GM19035 (cell line): ENCODE measurements around the gene ORM2.
A peak's percentile ranks its signal among the peaks of the same experiment; 100 is the strongest.
"Not testable (repeated sequence)": the region's sequence is repeated elsewhere in the genome, so short reads cannot be mapped to it uniquely, and the experiment has no call there.

ENCODE experiments used
- ATAC-seq: cut with Tn5 transposase; IDR thresholded peaks from one replicate; pipeline ENCODE4 v1.9.1; 2021; ENCODE audit not compliant: unreplicated experiment

Gene ORM2

GRCh38 chr9:114329625-114330022 lies at the start of gene ORM2:
ORM2 (plus strand) TSS chr9:114329869; CDS start chr9:114329905, 36 bp downstream.
- ATAC-seq = not testable (repeated sequence)

- no peak for ATAC-seq
These were observed 48.8 kb upstream of the ORM2 start for GRCh38 chr9:114280636-114281472.

DNA sequence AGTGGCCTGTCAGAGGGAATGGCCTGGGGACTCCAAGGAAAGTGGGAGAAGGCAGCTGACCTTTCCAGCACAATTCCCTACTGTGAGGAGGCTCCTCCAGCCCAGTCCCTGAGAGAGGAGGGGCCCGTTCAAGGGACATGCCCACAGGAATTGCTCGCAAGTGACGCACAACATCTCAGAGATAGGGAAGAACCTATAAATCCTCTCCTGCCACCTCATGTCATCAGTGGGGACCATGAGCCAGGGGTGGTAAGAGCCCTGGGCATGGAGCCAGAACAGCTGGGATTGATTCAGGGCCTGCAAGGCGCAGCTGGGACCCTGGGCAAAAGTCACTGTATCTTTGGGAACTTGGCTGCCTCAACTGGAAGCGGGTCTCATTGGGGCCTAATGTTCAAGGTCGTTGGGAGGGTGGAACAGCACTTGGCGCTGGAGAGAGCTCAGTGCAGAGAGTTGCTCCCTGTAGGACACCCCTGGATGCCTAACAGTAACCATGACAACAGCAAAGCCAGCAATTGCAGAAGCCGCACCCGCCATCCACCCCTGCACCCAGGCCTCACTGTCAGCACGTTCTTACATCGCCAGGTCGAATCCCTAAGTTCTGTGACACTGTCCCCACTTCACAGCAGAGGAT lies 48.1 kb upstream of the ORM2 start:
- no peak for ATAC-seq

DNA sequence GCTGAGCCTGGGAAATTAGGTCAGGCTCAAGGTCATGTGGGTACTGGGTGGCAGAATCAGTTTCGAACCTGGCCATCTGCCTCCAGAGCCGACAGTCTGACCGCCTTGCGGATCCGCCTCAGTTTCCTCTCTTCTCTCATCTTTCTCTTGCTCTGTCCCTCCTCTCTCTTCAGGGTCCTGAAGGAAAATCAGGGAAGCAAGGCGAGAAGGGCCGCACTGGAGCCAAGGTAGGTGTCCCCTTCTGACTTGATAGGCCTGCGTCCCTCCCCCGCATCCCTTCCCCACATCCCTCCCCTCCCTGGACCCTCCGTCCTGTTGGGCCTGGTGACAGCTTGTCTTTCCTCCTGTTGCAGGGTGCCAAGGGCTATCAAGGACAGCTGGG lies 47.6 kb upstream of the ORM2 start:
- ATAC-seq = no peak

GRCh38 chr9:114282507-114282906 lies 47.2 kb upstream of the ORM2 start:
- ATAC-seq = no peak

GRCh38 chr9:114282926-114283325 lies 46.7 kb upstream of the ORM2 start:
- peak; percentile 46 for ATAC-seq

GRCh38 chr9:114283551-114284111 lies 46.0 kb upstream of the ORM2 start:
- ATAC-seq = no peak

GRCh38 chr9:114284316-114285060 lies 45.2 kb upstream of the ORM2 start:
- ATAC-seq = no peak

GRCh38 chr9:114285166-114285867 lies 44.4 kb upstream of the ORM2 start:
- ATAC-seq = no peak

DNA sequence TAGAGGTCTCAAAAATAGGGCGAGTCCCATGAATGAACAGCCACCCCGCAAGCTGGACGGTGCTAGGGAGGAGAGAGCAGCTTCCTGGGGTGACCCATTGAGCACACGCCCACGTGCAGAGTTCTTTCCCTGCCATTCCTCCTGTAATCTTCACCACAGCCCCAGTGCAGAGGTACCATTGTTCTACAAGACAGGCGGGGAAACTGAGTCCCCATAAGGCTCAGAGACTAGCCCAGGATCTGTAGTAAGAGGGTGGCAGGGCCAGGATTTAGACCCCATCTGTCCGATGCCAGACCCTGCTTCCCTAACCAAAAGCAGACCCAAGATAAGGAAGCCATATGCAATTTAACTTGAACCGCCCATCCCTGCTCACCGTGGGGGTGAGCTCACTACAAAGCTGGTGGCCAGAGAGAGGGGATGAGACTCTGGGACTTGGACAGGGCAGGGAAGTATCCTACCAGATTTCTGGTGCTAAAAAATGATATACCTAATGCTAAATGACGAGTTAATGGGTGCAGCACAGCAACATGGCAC lies 43.5 kb upstream of the ORM2 start:
- no peak for ATAC-seq

DNA sequence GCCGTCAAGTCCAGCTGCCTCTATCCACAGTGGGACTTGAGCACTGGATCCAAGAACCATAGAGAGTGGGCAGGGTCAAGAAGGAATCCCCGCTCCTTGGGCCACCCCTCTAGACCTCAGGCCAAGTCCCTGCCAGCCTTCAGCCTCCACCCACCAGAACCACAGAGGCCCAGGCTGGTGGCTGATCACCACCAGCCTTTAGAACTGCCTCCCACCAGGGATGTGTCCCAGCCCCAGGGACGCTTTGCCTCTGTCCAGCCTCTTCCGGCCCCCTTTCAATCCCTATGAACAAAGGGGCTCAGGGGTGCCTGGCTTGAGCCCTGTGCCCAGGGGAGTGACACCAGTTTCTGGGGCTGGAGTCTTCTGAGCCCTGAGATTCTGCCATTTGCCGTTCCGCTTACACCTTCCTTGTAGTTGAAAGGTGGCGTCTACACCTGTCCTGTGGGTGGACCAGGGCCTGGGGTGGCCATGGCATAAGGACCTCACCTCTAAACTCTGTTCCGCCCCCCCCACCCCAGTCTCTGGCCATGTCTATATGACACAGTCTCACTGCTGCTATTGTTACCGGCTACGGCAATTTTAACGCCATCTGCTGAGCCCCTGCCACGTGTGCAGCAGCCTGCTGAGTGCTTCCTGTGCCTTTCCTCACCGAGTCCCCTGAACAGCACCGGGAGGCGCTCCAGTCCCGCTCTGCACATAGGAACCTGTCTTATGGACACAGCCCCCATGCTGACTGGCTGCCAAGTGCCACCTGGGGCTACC lies 42.5 kb upstream of the ORM2 start:
- ATAC-seq = no peak

DNA sequence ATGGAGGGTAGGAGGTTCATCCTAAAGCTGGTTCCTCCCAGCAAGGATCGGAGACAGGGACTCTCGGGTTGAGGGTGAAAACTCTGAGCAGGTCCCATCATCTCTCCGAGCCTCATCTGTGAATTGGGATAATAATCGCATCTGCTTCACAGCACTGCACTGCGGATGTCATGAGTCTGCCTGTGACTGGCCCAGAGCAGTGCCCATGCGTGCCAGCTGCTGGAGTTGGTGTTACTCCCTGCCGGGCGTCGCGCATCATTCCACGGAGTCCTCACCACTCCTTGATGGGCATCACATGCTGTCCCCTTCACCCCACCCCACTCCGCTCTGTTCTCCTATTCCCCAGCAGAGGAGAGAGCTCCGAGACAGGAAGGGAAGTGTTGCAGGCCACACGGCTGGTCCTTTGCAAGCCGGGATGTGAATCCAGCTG lies 41.9 kb upstream of the ORM2 start:
- ATAC-seq = no peak

DNA sequence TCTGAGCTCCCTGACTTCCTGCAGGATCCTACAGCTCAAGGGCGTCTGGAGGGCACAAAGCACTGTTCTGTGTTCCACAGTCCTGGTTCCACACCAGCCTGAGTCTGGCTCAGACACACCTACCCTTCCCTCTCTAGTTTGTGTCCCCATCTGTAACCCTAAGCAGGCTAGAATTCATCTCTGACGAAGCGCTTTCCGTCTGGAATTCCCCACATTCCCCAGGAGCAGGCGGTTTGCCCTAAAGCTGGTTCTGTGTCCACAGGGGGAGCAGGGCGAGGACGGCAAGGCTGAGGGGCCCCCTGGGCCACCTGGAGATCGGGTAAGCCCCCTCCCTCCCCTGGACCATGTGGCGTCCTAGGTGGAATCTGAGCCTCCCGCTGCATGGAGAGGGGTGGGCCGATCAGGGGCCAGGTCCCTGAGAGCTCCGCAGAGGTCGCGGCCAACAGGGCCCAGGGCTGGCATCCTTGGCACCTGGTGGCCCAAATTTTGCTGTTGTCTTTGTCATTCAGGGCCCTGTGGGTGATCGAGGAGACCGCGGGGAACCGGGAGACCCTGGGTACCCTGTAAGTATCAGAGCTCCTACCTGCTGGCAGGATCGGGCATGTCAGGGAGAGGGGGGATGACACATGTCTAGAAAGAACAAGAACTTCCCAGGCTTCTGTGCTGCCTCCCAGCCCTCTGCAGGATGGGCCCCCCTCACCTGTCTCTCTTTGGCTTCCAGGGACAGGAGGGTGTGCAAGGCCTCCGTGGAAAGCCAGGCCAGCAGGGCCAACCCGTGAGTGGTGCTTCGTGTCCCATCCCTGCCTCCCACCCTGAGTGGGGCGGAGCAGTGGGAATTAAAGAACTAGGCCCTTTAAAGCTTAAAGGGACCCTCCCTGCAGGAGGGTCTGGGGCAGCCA lies 41.2 kb upstream of the ORM2 start:
- no peak for ATAC-seq

- no peak for ATAC-seq
These were observed 40.6 kb upstream of the ORM2 start for GRCh38 chr9:114289106-114289505.

DNA sequence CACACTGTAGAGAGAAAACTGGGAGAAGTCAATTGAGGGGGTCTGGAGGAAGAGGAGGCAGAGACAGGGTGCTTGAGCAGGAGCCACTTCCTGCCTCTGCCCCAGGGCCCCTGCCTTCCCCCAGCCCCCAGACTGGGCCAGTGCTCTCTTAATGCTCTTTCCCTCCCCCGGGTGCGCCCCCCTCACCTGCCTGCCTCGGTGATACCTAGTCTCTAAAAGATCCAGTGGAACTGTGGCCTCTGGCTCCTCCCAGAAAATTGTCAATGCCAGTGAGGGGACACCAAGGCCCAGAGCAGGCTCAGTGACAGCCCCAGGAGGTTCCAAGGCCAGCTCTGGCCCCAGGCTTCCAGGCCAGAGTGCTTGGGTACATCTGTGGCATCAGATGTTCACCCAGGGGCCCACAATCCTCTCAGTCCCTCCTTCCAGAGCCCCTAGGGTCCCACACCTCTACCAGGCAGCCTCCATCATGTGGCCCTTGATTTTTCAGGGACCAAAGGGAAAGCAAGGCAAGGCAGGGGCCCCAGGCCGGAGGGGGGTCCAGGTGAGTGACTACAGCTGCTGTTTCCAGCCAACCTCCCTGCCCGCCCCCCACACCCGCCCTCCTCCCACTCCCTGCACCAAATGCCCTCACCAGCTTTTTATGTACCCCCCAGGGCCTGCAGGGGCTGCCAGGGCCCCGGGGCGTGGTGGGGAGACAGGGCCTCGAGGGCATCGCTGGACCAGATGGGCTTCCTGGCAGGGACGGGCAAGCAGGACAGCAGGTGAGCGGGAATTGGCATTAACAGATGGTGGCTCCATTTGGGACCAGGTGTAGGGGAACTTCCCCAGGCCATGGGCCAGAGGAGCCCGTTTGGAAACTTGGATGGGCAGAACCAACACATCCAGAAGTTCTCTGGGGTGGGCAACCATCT lies 39.8 kb upstream of the ORM2 start:
- ATAC-seq = no peak

DNA sequence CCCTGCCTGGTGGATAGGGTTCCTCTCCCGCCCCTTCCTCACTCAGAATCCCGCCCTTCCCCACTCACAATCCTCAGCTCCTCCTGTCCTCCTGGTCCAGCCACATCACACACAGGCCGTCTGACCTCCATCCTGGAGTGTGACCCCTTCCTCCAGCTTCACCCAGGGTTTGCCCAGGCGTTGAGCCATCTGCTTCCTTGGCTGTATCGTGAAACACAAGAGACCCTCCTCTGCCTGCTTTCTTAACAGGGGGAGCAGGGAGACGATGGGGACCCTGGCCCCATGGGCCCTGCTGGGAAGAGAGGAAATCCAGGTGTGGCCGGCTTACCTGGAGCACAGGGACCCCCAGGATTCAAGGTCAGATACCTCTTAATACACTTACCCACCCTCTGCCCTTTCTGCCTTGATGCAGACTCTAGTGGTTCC lies 39.1 kb upstream of the ORM2 start:
- no peak for ATAC-seq

DNA sequence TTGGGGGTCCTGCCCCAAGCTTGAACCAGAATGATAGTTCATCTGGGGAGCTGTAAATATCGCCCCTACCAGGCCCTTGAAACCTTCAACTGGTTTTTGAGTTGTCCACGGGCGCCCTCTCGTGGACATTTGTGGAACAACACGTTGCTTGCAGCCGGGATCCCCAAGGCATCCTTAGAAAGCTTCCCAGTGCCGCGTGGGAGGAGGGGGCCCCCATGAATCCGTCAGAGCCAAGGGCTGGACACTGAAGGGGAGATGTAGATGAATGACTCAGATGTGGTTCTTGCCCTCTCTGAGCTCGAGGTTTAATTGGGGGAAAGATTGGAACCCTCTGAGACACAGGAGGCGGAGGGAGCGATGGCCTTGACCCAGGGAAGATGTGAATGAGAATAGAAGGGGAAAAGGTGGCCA lies 38.6 kb upstream of the ORM2 start:
- ATAC-seq = no peak
